Measurements from ENCODE around the gene TRMT1.

Gene TRMT1

DNA sequence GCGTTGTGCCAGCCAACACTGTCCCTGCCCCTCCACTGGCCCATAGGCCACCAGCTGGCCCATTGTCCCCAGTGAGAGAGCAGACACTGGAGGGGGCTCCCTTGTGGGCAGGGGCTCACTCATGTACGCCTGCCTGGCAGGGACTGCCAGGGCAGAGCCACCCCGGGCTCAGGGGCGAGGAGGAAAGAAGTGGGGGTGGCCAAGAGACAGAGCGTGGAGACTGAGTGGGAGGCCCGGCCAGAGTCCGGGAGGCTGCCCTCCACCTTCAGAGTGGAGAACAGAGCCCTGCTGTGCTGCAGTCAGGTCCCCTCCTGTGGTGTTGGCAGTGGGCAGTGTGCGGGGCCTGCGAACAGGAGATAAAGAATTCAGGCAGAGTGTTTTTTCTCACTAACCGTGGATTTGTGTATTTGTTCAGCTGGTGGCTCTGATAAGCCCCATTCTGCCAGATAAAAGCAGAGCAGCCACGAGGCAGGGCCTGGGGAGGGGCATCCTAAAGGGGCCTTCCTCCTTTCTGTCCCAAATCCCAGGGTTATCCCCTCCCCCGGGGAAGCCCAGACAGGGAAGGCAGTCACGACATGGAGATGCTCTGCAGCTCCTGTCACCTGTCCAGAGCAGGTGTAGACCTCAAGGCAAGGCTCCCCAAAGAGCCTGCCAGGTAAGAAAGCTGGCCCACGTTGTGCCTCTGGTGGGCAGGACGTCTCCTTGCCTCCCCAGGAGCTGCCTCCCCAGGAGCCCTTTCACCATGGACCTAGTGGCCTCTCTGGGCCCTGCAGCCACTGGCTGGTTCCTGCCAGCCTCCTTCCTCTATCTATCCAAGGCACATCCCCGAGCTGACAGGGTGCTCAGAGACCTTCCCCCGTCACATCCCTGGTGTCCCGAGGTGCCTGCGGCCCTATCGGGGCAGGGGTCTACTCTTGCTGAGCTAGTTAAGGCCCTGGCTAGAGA is 46.9 kb downstream of the TRMT1 start:
- no peak for DNase-seq

DNA sequence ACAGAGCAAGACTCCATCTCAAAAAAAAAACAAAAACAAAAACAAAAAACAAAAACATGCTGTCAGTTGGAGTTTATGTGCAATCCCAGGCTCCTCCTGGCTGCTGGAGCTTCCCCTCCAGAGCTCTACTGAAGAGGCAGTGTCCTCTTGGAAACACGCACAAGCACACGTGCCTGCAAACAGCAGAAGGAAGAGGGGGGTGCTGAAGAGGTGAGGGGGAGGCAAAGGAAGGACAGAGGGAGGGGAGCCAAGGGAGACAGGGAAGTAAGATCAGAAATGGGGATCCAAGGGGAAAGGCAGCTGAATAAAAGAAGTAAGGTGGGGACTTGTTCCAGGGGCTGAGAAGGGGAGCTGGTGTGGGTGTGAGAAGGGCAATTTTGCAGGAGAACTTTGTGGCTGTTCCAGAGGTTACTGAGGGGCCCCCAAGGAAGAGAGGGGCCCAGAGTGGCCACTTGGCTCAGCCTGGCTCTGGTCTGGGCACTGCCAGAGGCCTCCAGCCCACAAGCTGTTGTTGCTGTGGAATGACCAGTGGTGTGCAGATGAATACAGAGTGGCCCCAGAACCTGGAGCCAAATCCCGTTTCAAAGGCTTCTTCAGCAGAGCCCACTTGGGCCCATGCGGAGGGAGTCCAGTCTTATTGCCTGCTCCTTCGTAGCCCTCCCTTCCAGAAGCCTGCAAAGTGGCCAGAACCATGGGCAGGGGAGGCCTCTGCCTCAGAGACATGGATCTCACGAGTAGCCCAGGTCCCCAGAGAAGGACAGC is 48.3 kb downstream of the TRMT1 start:
- no peak for DNase-seq

DNA sequence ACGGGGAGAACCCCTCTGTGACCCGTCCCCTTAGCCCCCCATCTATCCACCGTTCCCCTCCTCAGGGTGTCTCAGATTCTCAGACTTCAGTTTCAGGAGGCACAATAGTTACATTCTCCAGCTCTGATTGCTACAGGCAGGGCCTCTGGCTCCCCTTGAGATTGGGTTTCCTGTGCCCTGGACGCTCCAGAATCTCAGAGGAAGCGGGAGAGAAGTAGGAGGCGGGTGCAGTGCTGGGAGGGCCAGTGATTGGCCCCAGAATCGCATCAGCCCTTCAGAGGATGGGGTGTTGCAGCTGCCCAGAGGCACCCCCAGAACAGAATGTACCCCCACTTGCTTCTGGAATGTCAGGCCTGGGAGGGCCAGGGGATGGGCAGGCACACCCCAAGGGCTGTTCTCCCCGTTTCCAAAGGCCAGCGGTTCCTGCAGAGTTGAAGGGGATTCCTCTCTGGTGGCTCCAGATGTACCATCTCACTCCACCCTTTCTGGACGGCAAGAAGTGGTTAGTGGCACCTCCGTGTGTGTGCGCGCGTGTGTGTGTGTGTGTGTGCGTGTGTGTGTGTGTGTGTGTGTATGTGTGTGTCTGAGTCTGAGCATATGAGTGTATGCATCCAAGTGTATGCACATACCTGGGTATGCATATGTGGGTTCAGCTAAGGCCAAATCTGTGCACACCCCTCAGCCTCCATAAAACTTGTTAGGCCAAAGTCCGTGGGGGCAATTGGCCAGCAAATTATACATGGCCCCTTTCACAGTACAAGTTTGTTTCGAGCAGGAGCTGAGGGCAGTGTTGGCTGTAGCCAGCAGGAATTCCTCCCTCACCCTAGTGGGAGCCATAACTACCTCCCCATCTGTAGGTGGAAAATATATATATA is 49.4 kb downstream of the TRMT1 start:
- no peak for DNase-seq

DNA sequence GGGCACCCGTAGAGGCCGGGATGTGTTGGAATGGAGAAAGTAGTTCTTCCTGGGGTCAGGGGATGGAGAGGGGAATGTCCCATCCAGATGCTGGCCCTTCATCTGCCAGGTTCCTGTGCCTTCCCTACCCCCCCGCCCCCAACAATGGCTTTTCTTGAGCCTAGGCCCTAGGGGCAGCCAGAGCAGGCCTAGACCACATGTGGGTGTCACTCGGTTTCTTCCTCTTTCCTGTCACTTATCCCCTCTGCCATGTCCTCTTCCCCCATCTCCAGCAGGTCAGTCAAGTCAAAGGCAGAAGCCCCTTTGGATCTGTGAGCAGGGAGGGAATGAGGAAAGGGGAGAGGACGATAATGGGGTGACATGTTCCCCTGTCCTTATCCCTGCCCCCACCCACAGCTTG is 50.3 kb downstream of the TRMT1 start:
- DNase-seq = no peak

DNA sequence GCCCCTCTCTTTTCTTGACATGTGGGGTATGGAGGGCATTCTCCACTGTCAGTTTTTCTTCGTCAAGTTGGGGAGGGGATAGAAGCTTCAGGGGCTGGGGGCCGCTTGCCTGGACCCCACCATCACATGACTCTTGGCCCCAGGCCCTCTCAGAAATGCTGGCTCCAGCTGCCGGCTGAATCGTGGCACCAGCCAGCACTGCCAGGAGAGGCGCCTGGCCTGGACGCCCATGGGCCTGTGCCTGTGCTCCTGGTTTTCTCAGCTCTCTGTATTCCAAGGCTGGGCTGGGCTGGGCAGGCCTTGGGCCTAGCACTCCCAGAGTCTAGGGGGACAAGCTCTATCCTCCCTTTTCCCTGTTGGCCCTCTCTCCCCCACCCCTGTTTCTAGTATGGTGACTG is 52.4 kb downstream of the TRMT1 start:
- DNase-seq = no peak

DNA sequence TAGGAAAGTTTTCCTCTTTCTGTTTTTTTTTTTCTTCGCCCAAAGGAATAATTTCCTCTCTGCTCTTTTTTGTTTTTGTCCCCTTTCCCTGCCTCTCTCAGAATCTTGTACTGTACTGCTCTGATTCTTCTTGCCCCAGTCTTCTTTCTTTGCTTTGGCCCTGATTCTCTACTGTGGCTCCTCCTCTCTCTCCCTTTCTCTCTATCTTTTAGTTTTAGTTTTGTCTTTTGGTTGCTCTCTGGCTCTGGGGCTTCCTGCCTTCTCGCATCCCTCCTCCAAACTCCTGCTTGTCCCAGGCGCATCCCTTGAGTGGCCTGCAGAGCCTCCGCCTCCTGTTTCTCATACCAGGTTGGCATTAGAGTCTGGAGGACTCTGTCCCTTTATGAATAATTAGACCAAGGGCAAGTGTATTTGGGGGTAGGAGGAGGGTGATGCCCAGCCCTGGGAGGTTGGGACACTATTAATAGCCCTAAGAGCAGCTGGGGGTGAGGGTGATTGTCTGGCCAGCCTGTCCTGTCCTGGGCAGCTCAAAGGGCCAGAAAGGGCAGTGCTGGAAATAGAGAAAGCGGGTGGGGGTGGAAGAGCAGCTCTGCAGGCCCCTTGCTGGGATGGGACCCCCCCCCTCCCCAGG is 53.0 kb downstream of the TRMT1 start:
- no peak for DNase-seq

DNA sequence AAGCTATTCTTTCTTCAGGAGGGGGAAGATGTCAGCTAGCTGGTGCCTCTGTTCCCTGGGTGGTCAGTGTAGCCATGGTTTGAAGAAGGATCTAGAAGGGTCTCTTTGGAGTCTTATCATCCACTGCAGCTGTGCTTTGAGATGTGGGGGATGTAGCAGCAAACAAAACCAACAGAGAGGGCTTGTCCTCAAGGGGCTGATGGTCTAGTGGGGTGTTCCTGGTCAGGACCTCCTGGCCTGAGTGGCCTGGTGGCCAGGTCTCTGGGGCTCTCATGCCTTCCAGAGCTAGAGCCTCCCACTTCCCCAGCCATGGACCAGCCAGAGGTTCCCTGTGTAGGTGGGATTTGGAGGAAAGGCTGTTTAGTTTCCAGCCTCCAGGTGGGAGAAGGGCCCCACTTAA is 54.2 kb downstream of the TRMT1 start:
- DNase-seq = no peak

DNA sequence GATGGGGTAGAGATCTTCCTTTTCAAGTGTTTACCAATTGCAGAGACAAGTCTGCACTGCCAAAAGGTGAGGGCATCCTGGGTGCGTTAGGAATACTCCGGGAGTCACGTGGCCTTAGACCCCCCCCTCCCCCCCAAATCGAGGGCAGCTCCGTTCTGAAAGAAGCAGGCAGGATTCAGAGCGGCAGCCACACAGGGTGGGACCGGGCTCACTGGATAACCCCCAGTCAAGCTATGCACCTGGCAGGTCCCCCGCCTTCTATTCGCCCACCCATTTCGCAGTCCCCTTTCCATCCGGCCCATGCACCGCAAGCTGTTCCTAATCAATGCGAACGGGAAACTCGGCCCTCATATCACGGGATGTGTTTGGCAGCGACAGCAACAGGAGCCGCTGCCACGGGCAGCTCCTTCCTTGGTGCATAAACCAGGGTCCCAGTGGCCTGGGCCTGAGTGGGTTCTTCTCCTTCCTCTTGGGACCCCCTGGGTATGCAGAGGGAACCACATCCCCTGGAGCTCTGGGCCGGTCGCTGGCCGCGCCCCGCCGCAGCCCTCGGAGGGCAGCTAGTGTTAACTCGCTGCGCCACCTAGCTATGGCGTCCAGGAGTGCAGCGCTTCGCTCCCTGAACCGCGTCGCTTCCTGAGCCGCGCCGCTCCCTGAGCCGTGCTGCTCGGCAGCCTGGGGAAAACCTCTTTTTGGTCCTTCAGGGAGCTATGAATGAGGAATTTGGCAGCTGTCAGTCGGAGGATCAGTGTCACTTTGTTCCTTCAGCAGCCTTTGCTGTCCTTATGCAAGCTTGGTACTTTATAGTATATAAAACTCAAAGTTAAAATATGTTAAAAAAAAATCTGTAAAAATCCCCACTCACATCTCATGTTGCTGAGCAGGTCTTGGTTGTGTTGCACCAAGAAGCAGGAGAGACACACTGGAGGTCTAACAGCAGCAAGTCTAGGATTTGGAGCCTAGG is 55.3 kb downstream of the TRMT1 start:
- peak; percentile 72 for DNase-seq

DNA sequence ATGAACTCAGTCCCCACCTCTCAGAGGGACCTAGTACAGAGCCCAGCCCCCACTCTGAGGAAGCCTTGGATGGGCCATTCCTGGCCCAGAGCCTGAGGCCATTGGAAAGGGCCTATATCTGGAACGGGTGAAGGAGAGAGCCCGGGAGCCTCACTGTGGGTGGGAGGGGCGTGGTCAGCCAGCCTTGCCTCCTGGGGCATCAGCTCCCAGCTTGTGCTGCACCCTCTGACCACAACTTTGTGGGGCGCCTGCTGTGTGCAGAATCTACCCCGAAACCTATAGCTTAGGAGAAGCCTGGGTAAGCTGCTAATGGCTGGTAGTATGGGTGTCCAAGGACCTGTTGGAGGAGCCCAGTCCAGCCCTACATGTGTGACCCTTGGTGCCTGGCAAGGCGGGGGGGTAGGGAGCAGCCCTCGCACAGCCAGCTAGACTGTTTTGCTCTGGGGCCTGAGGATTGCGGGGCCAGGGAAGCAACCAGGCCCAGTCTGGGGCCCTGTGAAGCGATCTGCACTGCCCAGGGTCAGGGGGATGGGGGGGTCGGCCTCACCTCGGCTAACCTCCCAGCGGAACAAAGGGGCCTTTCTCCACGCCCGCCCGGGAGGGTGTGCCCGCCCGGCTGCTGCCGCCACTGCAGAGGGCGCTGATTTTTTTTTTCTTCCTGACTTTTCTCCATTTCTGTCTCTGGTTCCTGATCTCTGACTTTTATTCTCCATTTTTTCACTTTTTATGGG is 56.1 kb downstream of the TRMT1 start:
- DNase-seq = no peak

DNA sequence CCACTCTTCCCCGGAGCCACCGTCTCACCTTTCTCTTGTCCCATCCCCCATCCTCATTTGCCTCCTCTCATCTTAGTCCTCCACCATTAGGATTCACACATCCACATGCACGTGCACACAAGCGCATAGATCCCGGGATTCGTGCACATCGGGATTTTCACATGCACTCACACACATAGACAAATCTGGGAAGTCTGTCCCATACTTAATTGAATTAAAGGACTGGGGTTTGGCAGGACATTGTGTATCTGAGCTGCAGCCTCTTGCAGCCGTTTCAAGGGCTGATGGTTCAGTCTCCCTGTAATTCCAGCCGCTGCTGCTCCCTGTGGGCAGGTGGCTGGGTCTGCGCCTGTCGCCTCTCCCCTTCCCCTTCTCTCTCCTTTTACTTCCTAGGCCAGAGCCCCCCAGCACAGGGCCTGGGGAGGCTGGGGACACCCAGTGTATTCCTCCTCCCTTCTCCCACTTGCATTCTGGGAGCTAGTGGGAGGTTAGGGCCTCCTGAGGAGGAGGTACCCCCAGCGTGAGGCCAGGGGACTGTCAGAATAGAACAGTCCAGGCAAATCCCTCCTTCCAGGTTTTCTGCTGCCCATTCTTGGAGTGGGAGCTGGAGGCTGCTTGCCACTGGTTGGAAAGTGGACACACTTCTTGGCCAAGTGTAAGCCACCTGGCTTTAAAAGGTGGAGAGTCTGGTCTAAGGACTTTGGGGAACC is 57.4 kb downstream of the TRMT1 start:
- DNase-seq = no peak

DNA sequence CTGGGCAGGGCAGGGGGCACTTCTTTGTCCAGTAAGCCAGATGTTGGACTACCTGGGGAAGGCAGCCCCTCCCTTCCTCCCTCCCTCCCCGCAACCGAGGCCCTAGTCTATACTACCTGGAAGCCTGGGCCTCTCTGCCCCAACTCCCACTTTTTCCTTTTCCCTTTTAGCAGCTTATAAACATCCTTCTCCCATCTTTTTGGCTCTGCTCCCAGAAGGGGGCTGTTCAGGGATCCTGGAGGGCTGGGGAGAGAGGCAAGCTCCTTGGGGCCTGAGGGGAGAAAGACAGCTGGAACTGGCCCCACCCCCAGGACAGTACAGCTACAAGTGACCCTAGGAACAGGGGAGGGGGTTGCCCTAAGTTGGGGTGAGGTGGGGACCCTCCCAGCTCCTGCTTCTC is 58.8 kb downstream of the TRMT1 start:
- no peak for DNase-seq

DNA sequence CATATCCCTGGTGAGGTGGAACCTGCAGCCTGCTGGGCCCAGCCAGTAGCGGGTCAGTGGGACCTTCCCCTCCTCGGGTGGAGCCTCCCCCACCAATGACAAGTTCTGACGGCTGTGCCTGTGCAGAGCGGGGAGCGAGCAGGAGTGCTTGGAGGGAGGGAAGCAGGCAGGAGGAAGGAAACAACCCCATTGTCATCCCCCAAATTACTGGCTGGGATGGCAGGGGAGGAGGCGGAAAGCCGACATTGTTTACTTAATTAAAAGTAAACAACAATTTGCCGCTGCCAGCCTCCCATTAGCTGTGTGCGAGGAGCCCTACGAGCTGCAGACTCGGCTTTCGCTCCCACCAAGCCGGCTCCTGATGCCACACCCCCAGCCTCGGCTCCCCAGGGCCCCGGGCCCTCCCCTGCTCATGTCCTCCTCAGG is 59.4 kb downstream of the TRMT1 start:
- no peak for DNase-seq

DNA sequence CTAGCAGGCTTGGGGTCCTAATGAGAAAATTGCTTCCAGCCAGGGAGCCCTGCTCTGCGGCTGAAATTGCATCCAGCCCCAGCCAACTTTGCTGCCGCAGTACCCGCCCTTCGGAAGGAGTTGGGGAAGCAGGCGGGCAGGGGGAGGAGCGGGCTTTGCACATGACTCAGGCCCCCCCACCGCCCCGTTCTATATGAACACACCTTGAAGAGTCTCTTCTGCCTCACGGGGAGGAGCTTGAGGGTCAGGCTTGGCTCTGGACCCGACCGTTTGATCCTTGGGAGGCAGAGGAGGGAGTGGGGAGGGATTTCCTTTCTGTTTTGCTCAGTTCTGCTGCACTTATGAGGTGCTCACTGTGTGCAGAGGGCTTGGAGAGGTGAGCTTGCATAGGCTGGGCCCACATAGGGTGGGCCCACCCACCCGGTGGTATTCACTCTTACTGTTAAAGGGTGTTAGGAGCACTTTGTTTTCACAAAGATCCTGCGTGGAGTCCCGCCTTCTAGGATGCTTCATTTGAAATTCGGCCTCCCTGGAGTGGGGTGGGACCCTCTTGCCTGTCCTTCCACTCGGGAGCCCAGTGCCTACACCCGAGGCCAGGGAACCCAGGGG is 60.4 kb downstream of the TRMT1 start:
- DNase-seq = no peak

DNA sequence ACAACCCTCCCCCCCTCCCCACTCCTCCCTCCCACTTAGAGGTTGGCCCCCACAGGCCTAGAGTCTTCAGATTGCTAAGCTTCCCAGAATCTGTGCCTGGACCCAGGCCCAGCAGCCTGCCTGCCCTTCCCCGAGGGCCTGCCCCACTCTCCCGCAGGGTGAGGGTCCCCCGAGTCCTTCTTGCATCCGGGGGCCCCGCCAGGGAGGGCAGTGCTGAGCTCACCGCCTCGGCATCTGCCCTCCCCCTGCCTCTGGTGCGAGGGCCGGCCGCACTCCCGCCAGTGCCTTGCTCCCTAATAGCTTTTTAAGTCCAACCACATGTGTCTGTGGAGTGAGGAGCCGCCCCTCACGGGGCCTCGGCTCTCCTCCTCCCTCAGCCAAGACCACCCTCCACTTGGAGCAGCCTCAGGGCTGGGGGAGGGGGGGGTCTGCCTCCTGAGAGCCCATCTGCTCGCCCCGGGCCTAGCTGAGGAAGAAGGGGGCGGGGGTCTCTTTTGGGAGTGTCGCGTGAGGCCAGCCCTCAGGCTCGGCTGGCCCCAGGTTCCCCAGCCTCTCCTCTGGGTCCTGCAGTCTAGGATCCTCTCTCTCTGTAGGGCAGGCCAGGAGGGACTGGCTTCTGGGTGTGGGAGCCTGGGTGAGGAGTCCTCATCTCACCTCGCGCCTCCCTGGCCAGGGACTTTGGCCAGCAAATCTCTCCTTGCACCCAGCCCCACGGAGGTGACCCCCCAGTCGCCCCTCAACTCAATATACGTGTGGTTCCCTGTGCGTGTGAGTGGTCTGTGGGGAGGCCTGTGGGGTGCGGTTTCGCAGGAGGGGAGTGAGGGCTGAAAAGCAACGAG is 61.1 kb downstream of the TRMT1 start:
- DNase-seq = no peak
